T-cell (primary cell): ENCODE measurements around the gene CLRN3. TPM values are rescaled to one million over a fixed set of nuclear protein-coding genes. Genes with fewer than 3 reads are reported as not detected.

Experiments used
- ATAC-seq, 4 experiments: fragments of 200-7000 bp in 3 of 4; fragments of 150-1000 bp in 1 of 4; cut with Tn5 transposase; replicated peaks in 1 of 4; 1 replicate in 3 of 4; 2 replicates in 1 of 4; pipeline ENCODE4 v1.10.0; 2021; ENCODE audit warnings: moderate library complexity in 3 of 4, mild to moderate bottlenecking in 2 of 4, moderate number of reproducible peaks in 1 of 4
- CTCF ChIA-PET, 2 donors: fragments of 300-600 bp; sonication (Branson Sonifier 250); formaldehyde crosslinking; loops; one replicate each; lab custom pipeline; 2022; ENCODE audit warnings: antibody characterized with exemption in 2 of 2; lab: Charles Lee
- POLR2A ChIA-PET, 2 donors: fragments of 300-600 bp; sonication (Branson Sonifier 250); formaldehyde crosslinking; loops; one replicate each; lab custom pipeline; 2022; ENCODE audit warnings: antibody characterized with exemption in 2 of 2; lab: Charles Lee
- DNase-seq, 35 experiments: peaks; one replicate each; pipeline versions ENCODE4 v3.0.0 to v3.0.0-alpha.2; 2013 to 2023
- H3K27ac ChIP-seq: one replicate; pipeline ENCODE4 v1.5.1; 2013; ENCODE audit warnings: low read length
- H3K27me3 ChIP-seq, 2 experiments: replicated peaks in 1 of 2; 1 replicate in 1 of 2; 2 replicates in 1 of 2; pipeline versions ENCODE4 v1.6.1 to v1.7.0; 2013; ENCODE audit warnings: low read length in 1 of 2, mixed read lengths in 1 of 2; ENCODE audit not compliant: control insufficient read depth in 2 of 2, insufficient read depth in 2 of 2; ENCODE audit errors: extremely low read depth in 1 of 2
- H3K36me3 ChIP-seq, 2 donors: 1 replicate in 1 of 2; 2 replicates in 1 of 2; pipeline versions ENCODE4 v1.6.1 to v1.7.0; 2013; ENCODE audit warnings: low read length in 1 of 2; ENCODE audit not compliant: control insufficient read depth in 2 of 2, insufficient read depth in 1 of 2; ENCODE audit errors: extremely low read depth in 1 of 2
- H3K4me1 ChIP-seq, 2 experiments: 1 replicate in 1 of 2; 2 replicates in 1 of 2; pipeline versions ENCODE4 v1.6.1 to v1.7.0; 2013; ENCODE audit warnings: low read length in 2 of 2, mixed read lengths in 1 of 2; ENCODE audit not compliant: insufficient read depth in 2 of 2, control insufficient read depth in 1 of 2; ENCODE audit errors: extremely low read depth in 1 of 2
- H3K4me3 ChIP-seq, 2 donors: 1 replicate in 1 of 2; 2 replicates in 1 of 2; pipeline versions ENCODE4 v1.5.1 to v1.7.0; 2013; ENCODE audit warnings: mild to moderate bottlenecking in 2 of 2, low read length in 1 of 2, moderate library complexity in 1 of 2; ENCODE audit not compliant: control insufficient read depth in 1 of 2; ENCODE audit errors: extremely low read depth in 1 of 2
- H3K9me3 ChIP-seq: 2 replicates; pipeline ENCODE4 v1.7.0; 2013
- H3K27ac Mint-ChIP-seq, 2 donors: one replicate each; pipeline ENCODE4 v1.8.0; 2020 to 2021; ENCODE audit warnings: mild to moderate bottlenecking in 2 of 2, mixed read lengths in 2 of 2
- H3K27me3 Mint-ChIP-seq, 2 donors: one replicate each; pipeline ENCODE4 v1.8.0; 2021 to 2022; ENCODE audit warnings: mixed read lengths in 2 of 2
- H3K36me3 Mint-ChIP-seq: one replicate; pipeline ENCODE4 v1.8.0; 2021; ENCODE audit warnings: mixed read lengths
- H3K4me1 Mint-ChIP-seq, 3 donors: one replicate each; pipeline ENCODE4 v1.8.0; 2020 to 2022; ENCODE audit warnings: mixed read lengths in 3 of 3, mild to moderate bottlenecking in 1 of 3
- H3K4me3 Mint-ChIP-seq, 3 donors: one replicate each; pipeline ENCODE4 v1.8.0; 2020 to 2022; ENCODE audit warnings: mild to moderate bottlenecking in 3 of 3, mixed read lengths in 3 of 3, moderate library complexity in 3 of 3
- H3K9me3 Mint-ChIP-seq, 3 donors: one replicate each; pipeline ENCODE4 v1.8.0; 2020 to 2022; ENCODE audit warnings: mixed read lengths in 3 of 3
- WGBS: methylation state at CpG from one replicate; pipeline ENCODE4 v1.1.5; 2013; ENCODE audit warnings: missing lambda C conversion rate; ENCODE audit not compliant: insufficient coverage; 5-methylcytosine and 5-hydroxymethylcytosine counted together
- total RNA-seq, 35 experiments: library from RNA in 6 of 35; stranded (reverse) in 6 of 35; fragments of 120-200 nt in 1 of 35; gene quantifications; one replicate each; pipeline versions ENCODE4 v1.2.1 to v1.2.4 and lab custom pipeline; 2013 to 2026

Gene CLRN3
- not detected for total RNA-seq
- total RNA-seq (2013): not detected
- total RNA-seq (lab: John Stamatoyannopoulos, UW): 0 to 0.05 (median 0) reads per million in 29 experiments

DNA sequence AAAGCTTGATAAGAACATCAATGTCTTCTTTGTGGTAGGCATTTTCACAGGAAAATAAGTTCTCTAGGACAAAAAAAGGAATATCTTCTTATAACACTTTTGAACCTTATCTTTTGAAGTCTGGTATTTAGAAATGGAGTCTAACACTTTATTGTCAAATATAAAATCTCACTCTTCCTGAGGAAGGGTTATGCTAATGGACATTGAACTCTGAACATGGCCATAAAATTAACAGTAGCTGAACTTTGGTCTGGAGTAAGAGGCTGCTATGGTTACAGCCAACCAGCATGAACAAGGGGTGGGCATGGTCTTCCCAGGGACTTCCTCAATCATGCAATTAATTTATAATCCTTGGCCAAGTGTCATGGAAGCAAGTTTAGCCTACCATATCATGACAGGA, at the start of gene CLRN3:
TSS of gene CLRN3 (minus strand) at position 199 of the 400 bp plus-strand sequence. CDS start at position 42, 157 bp downstream.
- Mint-ChIP-seq H3K4me1 (no peaks in the 10 kb centered on the region), H3K27ac (no peak within 1 kb of the TSS), H3K9me3 (peaks cover 0 to 4% (median 2%) of the 10 kb centered on the region in 3 donors), H3K4me3 (no peak within 1 kb of the TSS), H3K27me3 (peaks cover 0 to 21% of the 10 kb centered on the region in 2 donors), H3K36me3 (no peaks in the 10 kb centered on the region)
- ChIA-PET CTCF (interaction anchor here in 1 of 2 donors (1.1 kb wide), 1 partner anchor 13 kb away, joined by 3 read pairs; no protein-coding TSS in a partner anchor), POLR2A (interaction anchor here in 1 of 2 donors (0.6 kb wide), 1 partner anchor 226 kb away, joined by 4 read pairs; no protein-coding TSS in a partner anchor)
- DNase-seq: no peak
- Histone ChIP-seq H3K4me3 (no peak within 1 kb of the TSS), H3K9me3 (no peaks in the 10 kb centered on the region), H3K27me3 (peaks cover 0 to 4% of the 10 kb centered on the region in 2 experiments), H3K36me3 (no peaks in the 10 kb centered on the region), H3K4me1 (no peaks in the 10 kb centered on the region), H3K27ac (no peak within 1 kb of the TSS)
- no peak for ATAC-seq

DNA sequence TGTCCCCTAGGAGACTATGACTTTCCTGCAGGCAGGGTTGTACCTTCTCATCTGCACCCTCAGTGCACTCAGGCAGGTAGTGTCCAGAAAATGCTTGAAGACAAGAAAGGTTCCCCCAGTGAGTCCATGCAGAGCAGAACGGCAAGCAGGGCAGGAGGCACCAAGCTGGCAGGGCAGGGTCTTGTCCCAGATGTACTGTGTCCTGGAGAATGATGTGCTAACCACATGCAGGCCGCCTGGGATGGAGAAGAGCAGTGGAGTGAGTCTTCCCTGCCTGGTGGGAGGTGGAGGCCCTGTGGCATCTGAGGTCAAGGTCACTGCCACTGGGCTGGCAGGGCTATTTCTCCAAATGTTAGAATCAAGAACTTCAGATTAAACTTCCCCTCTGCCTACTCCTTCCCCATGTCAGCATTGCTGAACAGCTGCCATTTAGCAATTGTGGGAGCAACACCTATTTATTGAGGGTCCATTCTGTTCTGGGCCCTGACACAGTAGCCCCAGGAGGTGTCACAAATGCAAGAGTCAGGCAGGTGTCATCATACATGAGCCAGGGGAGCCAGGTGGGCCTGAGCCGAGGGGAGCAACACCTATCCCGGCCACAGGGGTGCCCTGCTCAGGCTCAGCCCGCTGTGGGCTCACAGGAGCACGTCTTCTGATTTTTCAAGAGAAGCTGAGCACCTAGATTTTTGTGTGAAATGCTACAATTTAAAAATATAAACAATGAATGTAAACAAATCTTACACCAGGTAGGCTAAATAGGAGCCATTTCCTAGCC, 48.3 kb upstream of the CLRN3 start:
- peaks cover 2 to 12% of the 10 kb centered on the region in 2 experiments for H3K4me1 ChIP-seq
- ChIA-PET CTCF (no interaction called here), POLR2A (no interaction called here)
- no peak for DNase-seq
- no peaks in the 10 kb centered on the region for H3K36me3 Mint-ChIP-seq
- H3K4me1 Mint-ChIP-seq: peaks cover 21 to 23% (median 21%) of the 10 kb centered on the region in 3 donors
- no peaks in the 10 kb centered on the region for H3K9me3 Mint-ChIP-seq
- WGBS: 88% methylated on average over 1 of the region's 6 CpGs
- no peak overlapping the region for H3K4me3 Mint-ChIP-seq
- no peak overlapping the region for H3K27ac ChIP-seq
- H3K27ac Mint-ChIP-seq: no peak overlapping the region
- no peak for ATAC-seq
- H3K9me3 ChIP-seq: no peaks in the 10 kb centered on the region
- no peaks in the 10 kb centered on the region for H3K36me3 ChIP-seq
- no peak overlapping the region for H3K4me3 ChIP-seq
- H3K27me3 Mint-ChIP-seq: peaks cover 18 to 20% of the 10 kb centered on the region in 2 donors
- H3K27me3 ChIP-seq: peaks cover 0 to 23% of the 10 kb centered on the region in 2 experiments

GRCh38 chr10:127939786-127940330, 47.1 kb upstream of the CLRN3 start:
- DNase-seq (no peak), ATAC-seq (peak in 1 of 4 experiments; percentile 25)
- H3K4me3 ChIP-seq: no peak overlapping the region
- H3K4me1 Mint-ChIP-seq: peaks cover 10 to 11% (median 10%) of the 10 kb centered on the region in 3 donors
- ChIA-PET CTCF (no interaction called here), POLR2A (no interaction called here)
- 66% methylated on average over 3 of the region's 4 CpGs for WGBS
- H3K9me3 Mint-ChIP-seq: no peaks in the 10 kb centered on the region
- H3K9me3 ChIP-seq: no peaks in the 10 kb centered on the region
- H3K36me3 Mint-ChIP-seq: no peaks in the 10 kb centered on the region
- peaks cover 0 to 30% of the 10 kb centered on the region in 2 experiments for H3K27me3 ChIP-seq
- peaks cover 0 to under 1% of the 10 kb centered on the region in 2 experiments for H3K4me1 ChIP-seq
- no peak overlapping the region for H3K27ac ChIP-seq
- H3K27me3 Mint-ChIP-seq: peaks cover 22 to 31% of the 10 kb centered on the region in 2 donors
- no peaks in the 10 kb centered on the region for H3K36me3 ChIP-seq
- no peak overlapping the region for H3K27ac Mint-ChIP-seq
- no peak overlapping the region for H3K4me3 Mint-ChIP-seq

GRCh38 chr10:127937915-127938463, 45.2 kb upstream of the CLRN3 start:
- POLR2A ChIA-PET: no interaction called here
- CTCF ChIA-PET: no interaction called here
- Mint-ChIP-seq H3K27ac (no peak overlapping the region), H3K36me3 (no peaks in the 10 kb centered on the region), H3K4me1 (peaks cover 6 to 8% (median 8%) of the 10 kb centered on the region in 3 donors), H3K4me3 (no peak overlapping the region), H3K9me3 (no peaks in the 10 kb centered on the region), H3K27me3 (peaks cover 22 to 31% of the 10 kb centered on the region in 2 donors)
- Histone ChIP-seq H3K27me3 (peaks cover 0 to 34% of the 10 kb centered on the region in 2 experiments), H3K4me3 (no peak overlapping the region), H3K9me3 (no peaks in the 10 kb centered on the region), H3K36me3 (no peaks in the 10 kb centered on the region), H3K4me1 (no peaks in the 10 kb centered on the region), H3K27ac (no peak overlapping the region)
- 37% methylated on average over 2 of the region's 5 CpGs for WGBS
- DNase-seq (no peak), ATAC-seq (no peak)

GRCh38 chr10:127937069-127937468, 44.3 kb upstream of the CLRN3 start:
- no peak overlapping the region for H3K27ac ChIP-seq
- Mint-ChIP-seq H3K27ac (no peak overlapping the region), H3K36me3 (no peaks in the 10 kb centered on the region), H3K27me3 (peaks cover 22 to 31% of the 10 kb centered on the region in 2 donors), H3K4me3 (no peak overlapping the region), H3K9me3 (no peaks in the 10 kb centered on the region), H3K4me1 (no peaks in the 10 kb centered on the region)
- H3K9me3 ChIP-seq: no peaks in the 10 kb centered on the region
- ChIA-PET CTCF (no interaction called here), POLR2A (no interaction called here)
- H3K36me3 ChIP-seq: no peaks in the 10 kb centered on the region
- no peak for ATAC-seq
- H3K27me3 ChIP-seq: peaks cover 0 to 34% of the 10 kb centered on the region in 2 experiments
- H3K4me3 ChIP-seq: no peak overlapping the region
- no peaks in the 10 kb centered on the region for H3K4me1 ChIP-seq
- DNase-seq: no peak

- CTCF ChIA-PET: no interaction called here
- POLR2A ChIA-PET: no interaction called here
Observed at GRCh38 chr10:127935071-127935561, 42.4 kb upstream of the CLRN3 start.

More at GRCh38 chr10:127935071-127935561, 42.4 kb upstream of the CLRN3 start:
- Histone ChIP-seq H3K9me3 (no peaks in the 10 kb centered on the region), H3K27ac (no peak overlapping the region), H3K27me3 (peaks cover 0 to 24% of the 10 kb centered on the region in 2 experiments), H3K36me3 (no peaks in the 10 kb centered on the region), H3K4me3 (no peak overlapping the region), H3K4me1 (no peaks in the 10 kb centered on the region)
- no peak for DNase-seq
- Mint-ChIP-seq H3K9me3 (no peaks in the 10 kb centered on the region), H3K27me3 (peaks cover 22 to 28% of the 10 kb centered on the region in 2 donors), H3K36me3 (no peaks in the 10 kb centered on the region), H3K4me3 (no peak overlapping the region), H3K4me1 (no peaks in the 10 kb centered on the region), H3K27ac (no peak overlapping the region)
- WGBS: 88% methylated on average over 16 of the region's 16 CpGs
- ATAC-seq: no peak
